ENCODE results near the gene CACNA2D2.

The CACNA2D2 gene

GRCh38 chr3:50545781-50546180 lies 42.3 kb upstream of the CACNA2D2 start:
- TF ChIP-seq CTCF (IDR thresholded peaks at IDR 0.05; ENCODE audit: extremely low read depth, insufficient read depth, missing control alignments), result no peak
- DNase-seq (ENCODE audit: low spot score), result no peak
- in situ Hi-C loops (cut with MboI; ENCODE audit: low pct_unique_long_range_greater_than_20kb, low sequenced_read_pairs, unreplicated experiment), result no loop called here

DNA sequence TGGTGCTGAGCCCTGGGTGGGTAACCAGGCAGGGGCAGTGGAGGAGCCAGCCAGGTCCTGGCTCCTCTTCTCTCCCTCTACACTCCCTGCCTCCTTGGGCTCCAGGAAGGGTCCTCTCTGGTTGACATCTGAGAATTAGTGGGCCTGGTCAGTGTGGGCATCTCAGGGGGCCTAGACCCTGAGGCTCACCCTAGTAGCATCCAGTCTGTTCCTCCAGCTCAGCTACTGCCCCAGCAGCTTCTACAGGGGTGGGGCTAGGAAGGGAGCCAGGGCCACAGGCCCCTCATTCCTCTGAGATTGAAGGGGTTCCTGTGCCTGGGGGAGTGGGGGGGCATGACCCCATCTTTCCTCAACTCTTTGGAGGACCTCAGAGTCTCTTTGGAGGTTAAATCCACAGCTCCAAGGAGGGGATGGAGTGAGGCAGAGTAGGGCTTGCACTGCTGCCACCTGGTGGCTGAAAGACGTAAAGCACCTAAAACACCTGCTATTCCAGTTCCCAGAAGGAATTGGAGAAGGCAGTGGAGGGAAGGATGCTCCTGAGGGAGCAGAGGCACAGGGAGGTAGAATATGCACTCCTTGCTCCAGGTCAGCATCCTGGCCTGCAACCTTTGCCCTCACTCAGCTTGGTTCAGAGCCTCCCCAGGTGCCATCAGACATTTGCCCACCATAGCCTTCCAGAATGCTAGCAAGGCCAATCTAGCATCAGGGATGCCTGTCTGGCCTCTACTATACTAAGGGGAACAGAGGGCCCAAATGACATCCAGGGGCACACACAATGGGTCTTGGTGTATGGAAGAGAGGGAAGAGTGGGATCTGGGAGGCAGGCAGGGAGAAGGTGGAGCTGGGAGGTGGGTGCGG lies 39.0 kb upstream of the CACNA2D2 start:
- in situ Hi-C loops (cut with MboI; ENCODE audit: low pct_unique_long_range_greater_than_20kb, low sequenced_read_pairs, unreplicated experiment), result no loop called here
- peak; percentile 84 for DNase-seq (ENCODE audit: low spot score)
- peak; percentile 87 for TF ChIP-seq CTCF (IDR thresholded peaks at IDR 0.05; ENCODE audit: extremely low read depth, insufficient read depth, missing control alignments)

DNA sequence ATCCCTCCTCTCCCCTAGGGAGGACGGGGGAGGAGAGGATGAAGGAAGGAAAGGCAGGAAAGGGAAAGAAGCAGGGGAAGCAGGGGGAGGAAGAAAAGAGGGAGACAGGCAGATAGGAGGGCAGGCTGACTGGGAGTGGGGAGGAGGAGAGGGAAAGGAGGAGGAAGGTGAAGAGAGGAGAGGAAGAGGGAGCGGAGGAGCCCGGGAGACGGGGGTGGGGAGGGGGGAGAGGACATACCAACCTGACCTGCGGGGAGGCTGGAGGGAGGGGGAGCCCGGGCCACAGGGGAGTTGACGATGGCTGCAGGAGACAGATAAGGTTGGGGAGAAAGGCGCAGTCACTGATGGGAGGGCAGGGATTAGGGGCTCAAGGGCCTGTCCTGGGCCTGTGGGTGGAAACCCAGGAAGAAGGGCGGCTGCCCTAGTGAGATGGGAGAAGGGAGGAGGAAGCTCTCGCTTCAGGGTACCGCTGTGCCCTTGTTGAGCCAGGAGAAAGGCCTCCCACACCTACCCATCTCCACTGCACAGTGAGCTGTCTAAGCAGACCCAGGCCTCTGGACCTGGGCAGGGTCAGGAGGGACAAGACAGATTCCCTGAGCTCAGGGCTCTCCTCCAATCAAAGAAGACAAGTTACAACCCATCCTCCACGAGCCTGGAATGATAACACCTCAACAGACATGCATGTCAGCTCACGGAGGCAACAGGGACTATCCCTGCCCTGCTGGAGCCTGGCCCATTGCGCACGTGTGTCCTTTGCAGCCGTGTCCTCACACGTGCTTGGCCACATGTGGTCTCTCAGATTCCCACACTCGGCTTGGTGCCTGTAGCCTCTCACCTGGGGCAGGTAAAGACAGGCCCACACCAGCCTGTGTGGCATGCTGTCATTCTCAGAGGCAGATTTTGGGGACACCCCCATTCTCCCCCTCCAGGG lies 36.2 kb upstream of the CACNA2D2 start:
- in situ Hi-C loops (cut with MboI; ENCODE audit: low pct_unique_long_range_greater_than_20kb, low sequenced_read_pairs, unreplicated experiment), result no loop called here
- TF ChIP-seq CTCF (IDR thresholded peaks at IDR 0.05; ENCODE audit: extremely low read depth, insufficient read depth, missing control alignments), result no peak
- no peak for DNase-seq (ENCODE audit: low spot score)

- no peak for TF ChIP-seq CTCF (IDR thresholded peaks at IDR 0.05; ENCODE audit: extremely low read depth, insufficient read depth, missing control alignments)
- no peak for DNase-seq (ENCODE audit: low spot score)
- in situ Hi-C loops (cut with MboI; ENCODE audit: low pct_unique_long_range_greater_than_20kb, low sequenced_read_pairs, unreplicated experiment), result no loop called here
These were observed 34.1 kb upstream of the CACNA2D2 start for GRCh38 chr3:50537421-50538129.

DNA sequence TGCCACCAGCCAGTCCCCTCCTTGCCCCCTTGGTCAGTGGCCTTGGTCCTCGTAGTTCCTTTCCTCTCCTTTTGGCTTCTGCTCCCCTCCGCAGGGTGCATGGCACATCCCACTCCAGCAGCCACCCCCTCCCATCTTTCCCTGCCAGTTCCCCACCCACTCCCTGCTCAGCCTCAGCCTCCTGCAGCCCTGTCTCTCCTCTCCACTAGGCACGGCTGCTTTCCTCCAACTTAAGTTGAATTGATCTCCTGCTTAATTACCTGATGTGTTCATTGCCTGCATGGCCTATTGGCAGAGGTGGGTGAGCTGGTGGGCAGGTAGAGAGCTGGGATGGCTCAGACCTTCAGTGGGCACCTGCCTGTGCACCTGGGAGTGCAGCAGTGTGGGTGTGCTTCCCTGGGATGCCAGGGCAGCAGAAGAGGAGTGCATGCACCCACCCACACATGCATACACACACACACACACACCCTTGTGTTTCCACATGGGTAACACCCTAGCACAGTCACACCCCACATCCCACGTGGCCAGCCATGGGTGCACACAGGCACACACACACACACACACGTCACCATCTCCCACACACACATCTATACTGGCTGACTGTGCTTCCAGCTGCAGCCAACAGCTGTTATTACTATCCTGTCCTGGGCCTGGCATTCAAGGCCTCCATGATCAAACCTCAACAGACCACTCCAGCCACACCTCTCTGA lies 33.2 kb upstream of the CACNA2D2 start:
- DNase-seq (ENCODE audit: low spot score), result no peak
- TF ChIP-seq CTCF (IDR thresholded peaks at IDR 0.05; ENCODE audit: extremely low read depth, insufficient read depth, missing control alignments), result no peak
- in situ Hi-C loops (cut with MboI; ENCODE audit: low pct_unique_long_range_greater_than_20kb, low sequenced_read_pairs, unreplicated experiment), result no loop called here
